HepG2 (cell line): ENCODE measurements around the gene SGSM1. TPM values are rescaled to one million over a fixed set of nuclear protein-coding genes. Genes with fewer than 3 reads are reported as not detected.
A peak's percentile ranks its signal among the peaks of the same experiment; 100 is the strongest.

Source experiments
- ETV5 ChIP-seq: IDR thresholded peaks from 2 replicates; pipeline ENCODE4 v1.6.1; 2018; ENCODE audit warnings: missing biosample characterization, missing genetic modification reagents, inconsistent platforms, borderline replicate concordance
- MATR3 ChIP-seq: sonication (generic); formaldehyde crosslinking; IDR thresholded peaks from 2 replicates; pipeline ENCODE4 v1.4.0; 2020; ENCODE audit warnings: missing genetic modification reagents
- PRPF4 ChIP-seq: fragments of 200-400 bp; formaldehyde crosslinking; IDR thresholded peaks from 2 replicates; pipeline ENCODE4 v1.6.1; 2016; ENCODE audit warnings: low read length, low read depth; ENCODE audit not compliant: poor library complexity, severe bottlenecking
- SALL2 ChIP-seq: sonication (generic); formaldehyde crosslinking; IDR thresholded peaks from 2 replicates; pipeline ENCODE4 v1.8.1; 2023; ENCODE audit warnings: mild to moderate bottlenecking, missing genetic modification reagents, inconsistent platforms
- SOX13 ChIP-seq, 3 experiments: fragments of 450-650 bp in 1 of 3; sonication (generic) in 1 of 3; formaldehyde crosslinking in 1 of 3; IDR thresholded peaks in 2 of 3; conservative IDR thresholded peaks in 1 of 3; 2 replicates each; pipeline versions ENCODE4 v1.5.0 to v1.6.1; 2016 to 2020; ENCODE audit warnings: antibody characterized with exemption in 1 of 3, mild to moderate bottlenecking in 1 of 3, missing compliant biosample characterization in 1 of 3, missing genetic modification reagents in 1 of 3, moderate library complexity in 1 of 3
- SPEN ChIP-seq: sonication (generic); formaldehyde crosslinking; IDR thresholded peaks from 2 replicates; pipeline ENCODE4 v1.5.1; 2020; ENCODE audit warnings: low read depth, mild to moderate bottlenecking, missing genetic modification reagents
- TERF1 ChIP-seq: sonication (generic); formaldehyde crosslinking; IDR thresholded peaks from 2 replicates; pipeline ENCODE4 v1.8.0; 2022; ENCODE audit warnings: mild to moderate bottlenecking, missing genetic modification reagents, moderate library complexity
- ZBTB43 ChIP-seq: sonication (generic); formaldehyde crosslinking; conservative IDR thresholded peaks from 2 replicates; pipeline ENCODE4 v1.4.0; 2020; ENCODE audit warnings: missing genetic modification reagents
- ZBTB7B ChIP-seq: sonication (generic); formaldehyde crosslinking; IDR thresholded peaks from 2 replicates; pipeline ENCODE4 v1.4.0; 2020; ENCODE audit warnings: missing genetic modification reagents
- ZFP62 ChIP-seq: sonication (generic); formaldehyde crosslinking; IDR thresholded peaks from 2 replicates; pipeline ENCODE4 v1.4.0; 2020; ENCODE audit warnings: missing genetic modification reagents
- ZNF10 ChIP-seq: sonication (generic); formaldehyde crosslinking; IDR thresholded peaks from 2 replicates; pipeline ENCODE4 v1.4.0; 2020; ENCODE audit warnings: mild to moderate bottlenecking, low read depth, missing genetic modification reagents, borderline replicate concordance
- ZNF121 ChIP-seq: sonication (generic); formaldehyde crosslinking; IDR thresholded peaks from 2 replicates; pipeline ENCODE4 v1.5.0; 2020; ENCODE audit warnings: mild to moderate bottlenecking, missing genetic modification reagents
- ZNF263 ChIP-seq: sonication (generic); formaldehyde crosslinking; IDR thresholded peaks from 2 replicates; pipeline ENCODE4 v1.4.0; 2020; ENCODE audit warnings: missing genetic modification reagents
- ZNF34 ChIP-seq: sonication (generic); formaldehyde crosslinking; IDR thresholded peaks from 2 replicates; pipeline ENCODE4 v1.4.0; 2020; ENCODE audit warnings: mild to moderate bottlenecking, missing genetic modification reagents, borderline replicate concordance
- ZNF564 ChIP-seq: sonication (generic); formaldehyde crosslinking; IDR thresholded peaks from 2 replicates; pipeline ENCODE4 v1.8.1; 2023; ENCODE audit warnings: mild to moderate bottlenecking, missing genetic modification reagents
- ZNF672 ChIP-seq: sonication (generic); formaldehyde crosslinking; IDR thresholded peaks from 2 replicates; pipeline ENCODE4 v1.8.1; 2022; ENCODE audit warnings: missing genetic modification reagents
- ZNF709 ChIP-seq: sonication (generic); formaldehyde crosslinking; IDR thresholded peaks from 2 replicates; pipeline ENCODE4 v1.5.0; 2020; ENCODE audit warnings: mild to moderate bottlenecking, missing genetic modification reagents
- polyA plus RNA-seq, 8 experiments: library from polyadenylated mRNA; depleted of rRNA in 3 of 8; stranded (reverse) in 7 of 8; unstranded in 1 of 8; fragments of >200 nt; fragmentation: Illumina TruSeq in 4 of 8; extraction: Trizol in 4 of 8; gene quantifications; 2 replicates each; pipeline versions ENCODE4 v1.2.1 to v1.2.3, GENCODE V29; 2011 to 2016; ENCODE audit warnings: low read depth in 4 of 8, missing spikeins in 1 of 8, mixed read lengths in 1 of 8; ENCODE audit not compliant: insufficient read depth in 1 of 8
- total RNA-seq, 5 experiments: library from RNA; depleted of rRNA; stranded (reverse); fragments of >200 nt; fragmentation: Illumina TruSeq; extraction: Trizol; gene quantifications; 2 replicates each; pipeline ENCODE4 v1.2.3, GENCODE V29; 2016; ENCODE audit warnings: low read depth in 1 of 5
- TF ChIP-seq, protein P1 (sequence below): sonication (generic); formaldehyde crosslinking; IDR thresholded peaks from 2 replicates; pipeline ENCODE4 v1.8.1; 2023; ENCODE audit warnings: mild to moderate bottlenecking, missing genetic modification reagents
- TF ChIP-seq, protein P2 (sequence below): sonication (generic); formaldehyde crosslinking; IDR thresholded peaks from 2 replicates; pipeline ENCODE4 v1.4.0; 2020; ENCODE audit warnings: missing genetic modification reagents
- TF ChIP-seq, protein P3 (sequence below): sonication (generic); formaldehyde crosslinking; IDR thresholded peaks from 2 replicates; pipeline ENCODE4 v1.4.0; 2020; ENCODE audit warnings: missing genetic modification reagents, borderline replicate concordance

SGSM1 gene
- total and polyA plus RNA-seq, 2 of the 13 experiments (the other 11 are each of a cell fraction or from before 2014, with no cell fraction given), result 0.07 TPM; not detected in 1

- no peak for TF ChIP-seq ZNF121 (CRISPR knock-in tag)
- no peak for TF ChIP-seq PRPF4
- TF ChIP-seq, protein P1, sequence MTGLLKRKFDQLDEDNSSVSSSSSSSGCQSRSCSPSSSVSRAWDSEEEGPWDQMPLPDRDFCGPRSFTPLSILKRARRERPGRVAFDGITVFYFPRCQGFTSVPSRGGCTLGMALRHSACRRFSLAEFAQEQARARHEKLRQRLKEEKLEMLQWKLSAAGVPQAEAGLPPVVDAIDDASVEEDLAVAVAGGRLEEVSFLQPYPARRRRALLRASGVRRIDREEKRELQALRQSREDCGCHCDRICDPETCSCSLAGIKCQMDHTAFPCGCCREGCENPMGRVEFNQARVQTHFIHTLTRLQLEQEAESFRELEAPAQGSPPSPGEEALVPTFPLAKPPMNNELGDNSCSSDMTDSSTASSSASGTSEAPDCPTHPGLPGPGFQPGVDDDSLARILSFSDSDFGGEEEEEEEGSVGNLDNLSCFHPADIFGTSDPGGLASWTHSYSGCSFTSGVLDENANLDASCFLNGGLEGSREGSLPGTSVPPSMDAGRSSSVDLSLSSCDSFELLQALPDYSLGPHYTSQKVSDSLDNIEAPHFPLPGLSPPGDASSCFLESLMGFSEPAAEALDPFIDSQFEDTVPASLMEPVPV (CRISPR knock-in tag), result no peak
- TF ChIP-seq TERF1, result no peak
- no peak for TF ChIP-seq SOX13 (IDR thresholded peaks at IDR 0.05)
- peak in 1 of 2 experiments; percentile 26; a peak in 1 of 4 replicates for TF ChIP-seq SOX13 (CRISPR knock-in tag; conservative IDR thresholded peaks at IDR 0.05 in 1 of 2, IDR thresholded peaks at IDR 0.05 in 1 of 2)
- TF ChIP-seq ZNF10 (CRISPR knock-in tag), result no peak
- no peak for TF ChIP-seq ZFP62 (CRISPR knock-in tag)
- no peak for TF ChIP-seq ZNF564 (CRISPR knock-in tag)
- TF ChIP-seq ETV5 (CRISPR knock-in tag), result no peak
- TF ChIP-seq SPEN (CRISPR knock-in tag), result peak; percentile 50; the same call in 1 of the 2 replicates
- TF ChIP-seq SALL2 (CRISPR knock-in tag), result no peak
- no peak for TF ChIP-seq ZNF709
- TF ChIP-seq, protein P2, sequence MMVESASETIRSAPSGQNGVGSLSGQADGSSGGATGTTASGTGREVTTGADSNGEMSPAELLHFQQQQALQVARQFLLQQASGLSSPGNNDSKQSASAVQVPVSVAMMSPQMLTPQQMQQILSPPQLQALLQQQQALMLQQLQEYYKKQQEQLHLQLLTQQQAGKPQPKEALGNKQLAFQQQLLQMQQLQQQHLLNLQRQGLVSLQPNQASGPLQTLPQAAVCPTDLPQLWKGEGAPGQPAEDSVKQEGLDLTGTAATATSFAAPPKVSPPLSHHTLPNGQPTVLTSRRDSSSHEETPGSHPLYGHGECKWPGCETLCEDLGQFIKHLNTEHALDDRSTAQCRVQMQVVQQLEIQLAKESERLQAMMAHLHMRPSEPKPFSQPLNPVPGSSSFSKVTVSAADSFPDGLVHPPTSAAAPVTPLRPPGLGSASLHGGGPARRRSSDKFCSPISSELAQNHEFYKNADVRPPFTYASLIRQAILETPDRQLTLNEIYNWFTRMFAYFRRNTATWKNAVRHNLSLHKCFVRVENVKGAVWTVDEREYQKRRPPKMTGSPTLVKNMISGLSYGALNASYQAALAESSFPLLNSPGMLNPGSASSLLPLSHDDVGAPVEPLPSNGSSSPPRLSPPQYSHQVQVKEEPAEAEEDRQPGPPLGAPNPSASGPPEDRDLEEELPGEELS (CRISPR knock-in tag), result no peak; the same call in 1 of the 2 replicates
- TF ChIP-seq, protein P3, sequence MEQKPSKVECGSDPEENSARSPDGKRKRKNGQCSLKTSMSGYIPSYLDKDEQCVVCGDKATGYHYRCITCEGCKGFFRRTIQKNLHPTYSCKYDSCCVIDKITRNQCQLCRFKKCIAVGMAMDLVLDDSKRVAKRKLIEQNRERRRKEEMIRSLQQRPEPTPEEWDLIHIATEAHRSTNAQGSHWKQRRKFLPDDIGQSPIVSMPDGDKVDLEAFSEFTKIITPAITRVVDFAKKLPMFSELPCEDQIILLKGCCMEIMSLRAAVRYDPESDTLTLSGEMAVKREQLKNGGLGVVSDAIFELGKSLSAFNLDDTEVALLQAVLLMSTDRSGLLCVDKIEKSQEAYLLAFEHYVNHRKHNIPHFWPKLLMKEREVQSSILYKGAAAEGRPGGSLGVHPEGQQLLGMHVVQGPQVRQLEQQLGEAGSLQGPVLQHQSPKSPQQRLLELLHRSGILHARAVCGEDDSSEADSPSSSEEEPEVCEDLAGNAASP, result no peak
- TF ChIP-seq MATR3 (CRISPR knock-in tag), result no peak
- TF ChIP-seq ZNF34, result no peak
- TF ChIP-seq ZNF263 (CRISPR knock-in tag), result peak; percentile 63
- TF ChIP-seq ZBTB7B (CRISPR knock-in tag), result no peak
- TF ChIP-seq ZNF672 (CRISPR knock-in tag), result no peak
- TF ChIP-seq ZBTB43 (CRISPR knock-in tag), result no peak
These were observed 160.0 kb downstream of the SGSM1 start (continued) for GRCh38 chr22:24965822-24966626.
